GM18907 (cell line): Measurements from ENCODE around the gene GLRX.

Experiments
- ATAC-seq: cut with Tn5 transposase; IDR thresholded peaks from one replicate; pipeline ENCODE4 v1.9.1; 2021; ENCODE audit warnings: mild to moderate bottlenecking, moderate library complexity; ENCODE audit not compliant: unreplicated experiment

The GLRX gene

DNA sequence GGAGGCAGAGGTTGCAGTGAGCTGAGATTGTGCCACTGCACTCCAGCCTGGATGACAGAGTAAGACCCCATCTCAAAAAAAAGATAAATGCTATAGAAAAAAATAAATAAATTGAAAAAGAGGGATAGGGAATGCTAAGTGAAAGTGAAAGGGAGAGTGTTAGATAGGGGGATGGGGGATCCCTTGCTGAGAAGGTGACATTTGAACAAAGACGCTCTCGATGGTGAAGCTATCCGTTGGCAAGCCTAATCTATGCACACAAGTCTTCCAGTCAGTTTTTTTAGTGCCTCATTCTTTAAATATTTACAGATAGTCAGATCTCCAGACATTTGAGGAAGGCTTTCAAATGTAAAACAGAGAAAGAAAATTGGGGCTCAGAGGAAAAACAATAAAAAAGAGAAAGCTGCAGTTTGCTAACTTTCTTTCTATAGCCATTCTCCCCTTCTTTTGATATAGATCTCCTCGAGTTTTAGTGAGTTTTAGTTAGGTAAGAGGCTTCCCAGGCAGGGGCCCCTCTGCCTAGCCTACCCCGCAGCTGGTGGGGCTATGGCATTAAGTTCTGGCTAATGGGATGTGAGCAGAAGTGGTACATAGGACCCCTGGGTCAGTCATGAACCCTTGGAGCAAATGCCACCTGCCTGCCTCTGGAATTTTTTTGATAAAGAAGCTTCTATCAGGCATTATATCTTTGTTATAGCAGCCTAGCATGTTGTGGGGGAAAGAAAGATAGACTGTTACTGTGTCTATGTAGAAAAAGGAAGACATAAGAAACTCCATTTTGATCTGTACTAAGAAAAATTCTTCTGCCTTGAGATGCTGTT lies 12.0 kb downstream of the GLRX start:
- no peak for ATAC-seq

DNA sequence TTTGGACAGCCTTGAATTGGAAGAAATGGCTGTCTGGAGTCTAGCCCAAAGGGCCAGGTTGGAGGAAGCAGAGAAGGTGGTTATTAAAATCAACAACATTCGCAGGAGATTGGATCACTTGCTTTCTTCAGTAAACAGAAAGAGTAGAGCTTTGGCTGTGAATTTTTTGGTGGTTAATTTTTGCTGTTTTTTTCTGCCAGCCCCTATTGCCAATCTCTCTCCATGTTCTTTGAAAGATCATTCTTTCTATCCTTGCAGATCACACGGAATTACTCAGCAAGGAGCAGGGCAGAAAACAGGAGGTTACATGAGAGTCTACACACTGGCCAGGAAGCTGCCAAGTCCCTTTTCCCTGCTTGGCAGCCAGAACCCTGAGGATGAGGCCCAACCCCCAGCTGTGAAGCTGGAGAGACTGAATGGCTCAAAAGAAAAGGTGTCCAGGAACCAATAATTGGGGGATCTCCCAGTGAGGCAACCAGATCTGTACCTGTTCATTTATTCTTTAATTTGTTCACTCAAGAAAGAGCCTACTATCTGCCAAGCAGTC lies 13.0 kb downstream of the GLRX start:
- no peak for ATAC-seq

DNA sequence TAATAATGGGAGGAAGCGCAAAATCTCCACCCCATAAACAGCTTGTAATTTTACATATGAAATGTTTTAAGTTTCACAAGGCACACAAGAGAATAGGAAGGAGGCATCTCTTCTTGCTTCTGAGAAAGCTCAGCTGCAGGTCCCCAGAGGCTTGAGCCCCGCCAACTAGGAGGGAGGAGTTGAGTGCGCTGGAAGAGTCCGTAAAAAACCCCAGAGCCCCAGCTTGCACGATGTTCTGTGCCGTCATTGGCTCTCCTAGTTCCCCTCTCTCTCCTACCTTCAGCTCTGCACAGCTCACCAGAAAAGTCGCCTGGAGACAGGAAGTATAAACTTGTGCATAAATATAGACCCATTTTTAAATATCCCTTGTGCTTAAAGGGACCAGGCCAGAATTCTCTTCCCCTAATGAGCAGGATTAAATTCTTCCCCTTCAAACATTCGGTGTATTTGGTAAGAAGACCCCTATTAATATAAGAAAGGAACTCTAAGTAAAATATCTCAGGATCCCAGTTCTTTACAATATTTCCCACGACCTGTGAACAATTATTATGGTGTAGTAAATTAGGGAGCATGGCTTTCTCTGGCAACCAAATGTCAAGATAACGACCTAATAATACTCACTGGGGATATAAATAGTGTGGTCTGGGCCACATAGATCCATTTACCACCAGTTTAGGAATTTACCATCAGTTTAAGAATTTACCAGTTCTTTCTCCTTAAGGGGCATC lies 13.7 kb downstream of the GLRX start:
- ATAC-seq = peak; percentile 99

DNA sequence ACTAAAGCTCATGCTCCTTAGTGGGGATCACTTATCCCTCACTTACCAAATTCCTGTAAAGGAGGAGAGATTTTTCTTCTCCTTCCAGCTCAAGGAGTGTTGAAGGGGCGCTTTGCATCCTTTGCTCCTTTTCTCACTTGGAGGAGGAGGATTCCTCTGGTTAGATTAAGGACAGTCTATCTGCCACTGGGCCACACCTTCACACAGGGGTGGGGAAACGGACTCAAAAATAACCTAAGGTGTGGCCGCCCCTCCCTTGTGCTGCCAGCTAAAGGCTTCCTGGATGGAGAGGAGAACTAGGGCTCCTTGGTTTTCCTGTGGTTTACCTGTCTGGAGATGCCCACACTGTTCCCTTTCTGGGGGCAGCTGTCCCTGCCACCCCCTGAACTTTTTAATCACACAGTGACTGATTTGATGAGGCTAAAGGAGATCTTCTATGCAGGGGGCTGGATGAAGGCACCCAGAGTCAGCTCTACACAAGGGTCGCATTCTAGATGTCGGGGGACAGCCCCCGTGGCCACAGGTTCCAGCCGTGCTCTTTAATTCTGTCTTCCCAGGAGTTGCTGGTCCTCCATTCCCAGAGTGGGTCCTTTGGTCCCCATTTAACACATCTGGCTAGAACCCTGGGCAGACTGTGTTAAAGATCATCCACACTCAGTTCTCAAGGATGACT lies 14.4 kb downstream of the GLRX start:
- peak; percentile 2 for ATAC-seq

DNA sequence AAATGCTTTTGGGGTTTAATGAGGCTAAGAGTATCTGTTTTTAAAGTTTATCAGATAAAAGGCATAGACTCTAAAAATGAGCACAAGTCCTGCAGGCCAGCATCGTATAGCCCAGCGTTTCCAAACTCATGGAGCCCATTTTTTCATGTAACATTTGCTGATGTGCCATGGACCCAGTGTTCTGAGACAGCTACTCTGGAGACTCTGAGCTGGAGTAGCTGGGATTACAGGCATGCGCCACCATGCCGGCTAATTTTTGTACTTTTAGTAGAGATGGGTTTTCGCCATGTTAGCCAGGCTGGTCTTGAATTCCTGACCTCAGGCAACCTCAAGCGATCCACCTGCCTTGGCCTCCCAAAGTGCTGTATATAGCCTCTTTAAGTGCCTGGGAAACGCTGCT lies 15.8 kb downstream of the GLRX start:
- ATAC-seq = no peak

DNA sequence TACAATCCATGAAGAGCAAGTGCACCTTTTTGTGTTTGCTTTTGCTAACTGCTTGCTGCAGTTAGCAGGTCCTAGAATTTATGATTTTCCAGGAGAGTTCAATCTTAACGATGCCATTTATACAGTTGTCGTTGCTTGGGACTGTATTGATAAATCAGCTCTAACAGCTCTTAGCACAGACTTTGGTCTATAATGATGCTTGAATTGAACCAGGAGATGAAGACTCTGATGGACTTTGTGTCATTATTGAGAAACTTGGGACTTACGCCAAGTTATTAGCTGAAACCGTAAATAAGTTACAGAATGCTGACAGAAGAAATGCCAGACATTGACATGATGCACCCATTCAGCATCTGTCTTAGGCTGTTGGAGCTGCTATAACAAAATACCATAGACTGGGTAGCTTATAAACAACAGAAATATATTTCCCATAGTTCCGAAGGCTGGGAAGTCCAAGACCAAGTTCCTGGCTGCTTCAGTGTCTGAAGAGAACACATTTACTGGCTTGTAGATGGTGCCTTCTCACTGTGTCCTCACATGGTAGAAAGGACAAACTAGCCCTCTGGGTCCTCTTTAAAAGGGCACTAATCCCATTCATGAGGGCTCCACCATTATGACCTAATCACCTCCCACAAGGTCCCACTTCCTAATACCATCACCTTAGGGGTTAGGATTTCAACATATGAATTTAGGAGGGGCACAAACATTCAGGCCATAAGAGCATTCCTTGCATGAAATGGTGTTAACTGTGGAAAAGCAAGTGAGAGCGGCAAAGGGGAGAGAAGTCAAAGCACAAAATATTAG lies 17.6 kb downstream of the GLRX start:
- ATAC-seq = no peak

DNA sequence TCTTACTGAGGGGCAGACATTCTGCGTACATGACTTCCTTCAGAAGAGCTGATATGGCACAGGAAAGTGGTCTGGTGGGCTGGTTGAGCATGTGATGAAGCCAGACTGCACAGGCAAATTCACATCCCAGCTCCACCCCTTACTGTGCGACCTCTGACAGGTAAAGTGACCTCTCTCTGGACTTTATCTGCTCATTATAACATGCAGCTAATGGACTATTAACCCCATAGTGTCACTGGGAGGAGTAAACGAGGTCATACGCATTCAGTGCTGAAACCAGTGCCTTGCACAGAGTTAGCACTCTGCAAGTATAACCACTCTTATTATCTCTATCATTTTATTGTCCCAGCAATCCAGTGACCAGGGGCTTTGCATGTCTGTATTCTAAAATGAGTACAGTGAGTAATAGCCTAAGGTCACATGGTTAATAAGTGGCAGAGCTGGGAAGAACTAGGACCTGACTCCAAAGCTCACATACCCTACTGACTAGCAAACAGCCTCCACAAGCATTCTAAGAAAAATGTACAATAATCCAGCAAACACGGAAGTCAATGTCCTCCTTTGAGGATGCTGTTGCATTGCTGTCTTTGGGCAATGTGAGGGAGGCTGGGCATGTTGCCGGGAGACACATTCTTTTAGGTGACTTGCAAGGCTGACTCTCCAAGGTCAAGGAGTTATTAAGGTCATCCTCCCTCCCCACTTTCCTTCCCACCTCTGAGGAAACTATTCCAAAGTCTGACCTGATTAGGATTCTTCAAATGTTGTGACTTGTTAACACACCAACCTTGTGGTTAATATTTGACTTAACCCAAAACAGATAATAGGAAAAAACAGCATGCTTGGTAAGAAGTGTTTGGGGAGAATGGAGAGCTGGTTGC lies 19.0 kb downstream of the GLRX start:
- ATAC-seq = no peak

DNA sequence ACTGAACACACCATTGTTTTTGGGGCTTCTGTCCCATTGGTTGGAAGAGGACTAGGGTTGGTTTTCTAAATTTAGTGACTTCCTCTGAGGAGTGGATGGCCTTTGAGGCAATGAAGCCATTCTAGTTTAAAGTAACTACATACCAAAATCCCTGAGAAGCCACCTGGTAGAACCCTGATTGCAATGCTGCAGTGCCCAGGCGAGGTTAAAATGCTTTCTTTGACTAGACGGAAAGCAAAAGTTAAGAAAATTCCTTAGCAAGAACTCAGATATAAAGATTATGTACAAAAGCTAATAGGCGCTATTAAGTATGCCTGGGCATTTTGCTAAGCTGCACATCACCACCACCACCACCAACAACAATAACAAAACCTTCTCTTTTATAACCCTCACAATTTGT lies 20.6 kb downstream of the GLRX start:
- ATAC-seq = no peak

DNA sequence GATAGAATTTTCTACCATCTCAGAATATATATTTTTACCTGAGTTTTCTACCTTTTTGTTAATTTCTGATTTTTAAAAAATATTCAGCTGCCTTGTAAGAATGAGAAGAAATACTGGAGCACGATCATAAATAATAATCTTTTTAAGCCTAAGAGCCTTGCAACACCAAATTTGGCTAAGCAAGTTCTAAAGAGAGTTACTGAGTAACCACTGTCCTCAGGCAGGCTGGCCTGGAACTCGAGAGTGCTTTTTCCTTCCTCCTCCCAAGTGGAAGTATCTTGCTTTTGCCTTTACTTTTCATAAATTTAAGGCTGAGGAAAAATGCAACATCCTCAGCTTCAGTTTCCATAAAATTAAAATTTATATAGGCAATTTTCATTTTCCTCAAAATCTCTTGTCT lies 21.0 kb downstream of the GLRX start:
- ATAC-seq = no peak

DNA sequence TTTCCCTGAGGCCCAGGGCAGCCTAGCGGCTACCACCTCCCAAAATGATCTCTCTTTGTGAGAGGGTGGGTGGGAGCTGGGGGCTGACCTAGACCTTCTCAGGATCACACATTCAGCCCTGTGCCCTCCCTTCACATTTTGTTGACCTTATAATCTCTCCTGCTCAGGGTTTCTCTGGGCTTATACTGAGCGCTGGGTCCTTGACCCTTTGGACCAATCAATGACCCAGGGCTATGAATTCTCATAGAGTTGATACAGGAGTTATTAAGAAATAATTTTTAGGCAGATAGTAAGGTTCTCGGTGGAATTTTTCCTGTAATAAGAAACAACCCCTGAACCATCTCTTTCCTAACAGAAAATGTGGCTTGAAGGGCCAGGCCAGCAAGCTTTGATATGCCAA lies 22.0 kb downstream of the GLRX start:
- ATAC-seq = no peak

DNA sequence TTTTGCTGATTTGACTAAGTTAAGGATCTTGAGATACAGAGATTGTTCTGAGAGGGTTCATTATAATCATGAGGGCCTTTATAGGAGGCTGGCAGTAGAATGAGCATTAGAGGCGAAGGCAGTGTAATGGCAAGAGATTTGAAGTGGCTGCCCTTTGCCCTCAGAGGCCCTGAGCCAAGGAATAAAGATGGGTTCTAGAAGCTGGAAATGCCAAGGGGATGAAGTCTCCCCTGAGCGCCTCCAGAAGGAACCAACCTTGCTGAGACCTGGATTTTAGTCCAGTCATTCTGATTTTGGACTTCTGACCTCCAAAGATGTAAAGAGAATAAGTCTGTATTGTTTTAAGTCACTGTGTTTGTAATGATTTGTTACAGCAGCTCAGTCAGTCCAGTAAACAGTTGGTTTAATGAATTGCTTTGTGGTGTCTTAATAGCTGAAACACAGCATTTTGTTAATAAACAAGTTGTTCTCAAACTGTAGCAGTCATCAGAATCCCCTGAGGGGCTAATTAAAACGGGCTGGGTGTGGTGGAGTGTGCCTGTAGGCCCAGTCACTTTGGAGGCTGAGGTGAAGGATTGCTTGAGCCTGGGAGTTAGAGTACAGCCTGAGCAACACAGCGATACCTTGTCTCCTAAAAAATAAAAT lies 23.2 kb downstream of the GLRX start:
- ATAC-seq = no peak

DNA sequence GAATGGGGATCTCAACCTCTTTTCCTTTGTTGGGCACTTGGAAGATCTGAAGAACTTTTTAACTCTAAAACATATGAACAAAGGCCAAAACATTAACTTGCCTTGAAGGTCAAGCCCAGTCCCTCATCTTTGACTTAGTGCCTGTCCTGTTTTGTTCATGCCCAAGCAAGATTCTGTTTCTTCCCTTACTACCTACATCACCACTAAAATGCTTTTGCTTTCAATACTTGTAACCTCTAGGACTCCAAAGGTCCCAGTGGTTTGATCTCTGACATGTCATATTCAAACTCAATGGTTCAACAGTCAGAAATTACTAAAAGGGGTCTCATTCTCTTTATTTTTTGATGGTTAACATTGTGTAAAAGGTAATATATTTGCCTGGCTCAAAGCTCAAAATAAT lies 24.0 kb downstream of the GLRX start:
- no peak for ATAC-seq

DNA sequence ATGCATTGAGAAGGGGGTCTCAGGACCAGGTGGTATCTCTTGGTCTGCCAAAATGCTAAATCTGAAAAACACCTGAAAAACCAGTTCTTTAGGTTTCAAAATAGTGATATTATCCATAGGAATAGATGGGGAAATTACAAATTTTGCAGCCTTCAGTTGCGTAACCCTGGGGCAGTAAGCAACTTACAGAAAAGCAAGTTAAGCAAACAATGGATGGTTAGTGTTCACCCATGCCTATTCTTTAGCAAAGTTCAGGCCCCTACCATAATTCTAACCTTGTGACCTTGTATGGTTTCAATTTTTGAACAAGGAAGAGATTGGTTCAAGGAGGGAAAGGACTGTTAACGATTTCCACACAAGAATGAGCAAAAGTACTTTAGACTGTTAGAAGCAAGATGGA lies 24.5 kb downstream of the GLRX start:
- no peak for ATAC-seq

DNA sequence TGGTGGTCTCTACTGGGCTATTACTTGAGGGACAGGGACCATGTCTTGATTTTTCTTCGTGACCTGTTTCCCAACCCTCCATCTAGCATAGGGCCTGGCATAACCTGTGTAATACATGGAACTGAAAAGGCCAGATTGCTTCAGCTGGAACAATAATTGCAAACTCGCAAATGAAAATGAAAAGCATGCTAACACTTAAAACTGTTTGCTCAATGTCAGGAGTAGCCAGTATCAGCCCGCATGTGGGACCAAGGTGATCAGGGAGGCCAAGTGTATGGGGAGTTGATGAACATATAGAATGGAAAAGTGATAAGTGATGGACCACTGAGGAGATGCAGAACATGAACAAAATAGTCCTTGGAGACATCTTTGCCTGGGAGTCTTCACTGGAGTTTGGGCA lies 25.2 kb downstream of the GLRX start:
- ATAC-seq = no peak

DNA sequence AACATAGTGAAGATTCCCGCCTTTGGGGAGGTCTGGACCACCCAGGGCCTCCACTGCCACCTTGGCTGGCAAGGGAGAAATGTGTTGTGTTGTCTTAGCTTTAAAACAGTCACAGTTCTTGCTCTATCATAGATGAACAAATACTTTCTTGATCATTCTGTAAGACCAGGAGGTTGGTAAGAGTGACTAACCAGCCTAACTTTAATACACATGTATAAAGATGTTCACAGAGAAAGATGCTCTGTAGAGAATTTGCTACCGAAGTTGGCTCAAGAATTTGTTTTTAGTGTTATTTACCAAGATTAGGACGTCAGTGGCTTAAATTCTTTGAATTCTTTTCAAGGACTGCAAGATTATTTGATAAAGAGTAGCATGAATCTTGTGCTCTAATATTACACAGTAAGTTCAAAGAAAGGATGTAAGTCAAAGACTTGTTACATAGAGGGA lies 28.4 kb downstream of the GLRX start:
- no peak for ATAC-seq

DNA sequence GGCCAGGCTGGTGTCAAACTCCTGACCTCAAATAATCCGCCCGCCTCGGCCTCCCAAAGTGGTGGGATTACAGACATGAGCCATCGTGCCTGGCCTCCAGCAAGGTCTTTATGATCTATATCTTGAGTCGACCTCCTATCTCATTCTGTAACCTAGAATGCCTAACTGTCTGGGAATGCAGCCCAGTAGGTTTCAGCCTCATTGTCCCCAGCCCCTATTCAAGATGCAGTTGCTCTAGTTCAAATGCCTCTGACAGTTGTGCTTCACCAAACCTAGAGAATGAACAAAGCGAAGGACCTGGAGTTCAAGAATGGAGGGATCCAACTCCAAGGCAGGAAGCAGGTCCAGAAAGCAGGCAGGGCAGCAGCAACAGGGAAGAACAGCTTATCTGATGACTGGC lies 30.8 kb downstream of the GLRX start:
- no peak for ATAC-seq

DNA sequence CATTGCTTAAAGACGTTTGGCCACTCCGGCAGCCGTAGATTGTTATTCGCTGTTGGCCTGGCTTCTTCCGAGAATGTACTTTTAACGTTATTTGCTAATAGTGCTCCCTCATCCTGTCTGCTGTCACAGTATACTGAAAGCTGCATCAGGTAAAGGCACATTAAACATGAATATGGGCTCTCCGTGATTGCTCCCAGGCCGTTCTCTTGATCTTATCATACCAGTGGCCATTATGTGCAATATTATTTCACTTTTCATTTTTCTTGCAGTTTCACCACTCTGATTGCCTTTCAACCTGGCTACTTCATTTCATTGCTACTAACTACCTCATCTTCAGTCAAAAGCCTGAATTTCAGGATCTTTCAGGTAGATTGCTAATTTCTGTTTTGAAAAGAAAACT lies 34.0 kb downstream of the GLRX start:
- no peak for ATAC-seq

DNA sequence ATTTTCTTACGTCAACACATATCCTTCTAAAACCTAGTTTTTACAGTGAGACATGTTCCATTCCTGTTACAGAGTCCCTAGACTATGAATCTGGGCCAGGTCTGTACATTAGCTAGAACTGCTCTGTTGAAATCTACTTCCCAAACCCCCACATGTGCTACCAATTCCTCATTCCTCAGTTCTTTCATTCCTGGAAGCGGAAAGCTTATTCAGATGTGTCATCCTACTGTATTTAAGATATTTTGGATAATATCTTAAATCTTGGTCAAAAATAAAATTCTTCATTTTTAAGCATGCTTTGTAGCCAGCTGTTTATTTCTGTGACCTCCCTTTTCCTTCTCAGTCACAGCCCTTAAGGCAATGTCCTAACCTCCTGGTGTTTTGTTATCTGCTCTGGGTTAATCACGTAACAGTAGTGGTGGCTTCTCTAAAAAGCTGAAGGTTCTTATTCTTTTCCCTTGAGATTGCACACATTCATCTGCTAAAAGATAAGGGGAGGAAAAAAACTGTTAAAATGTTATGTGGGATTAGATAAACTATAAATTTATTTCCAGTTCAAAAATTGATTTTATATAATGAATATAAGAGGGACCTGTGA lies 35.6 kb downstream of the GLRX start:
- no peak for ATAC-seq
